BE2C (cell line): Measurements from ENCODE around the gene CHRNA4.

Source experiments
- DNase-seq: peaks from one replicate; pipeline ENCODE4 v3.0.0-alpha.2; 2020
- H3K27me3 ChIP-seq: fragments of 250-450 bp; sonication (Bioruptor Pico); 2 replicates; pipeline ENCODE4 v1.5.1; 2020; ENCODE audit warnings: mild to moderate bottlenecking
- H3K36me3 ChIP-seq: fragments of 250-450 bp; sonication (Bioruptor Pico); 2 replicates; pipeline ENCODE4 v1.5.1; 2020; ENCODE audit warnings: mild to moderate bottlenecking
- H3K4me1 ChIP-seq: fragments of 250-450 bp; sonication (Bioruptor Pico); 2 replicates; pipeline ENCODE4 v1.5.1; 2020
- H3K4me3 ChIP-seq: 2 replicates; pipeline ENCODE4 v1.5.1; 2011; ENCODE audit warnings: low read depth, low read length
- H3K9me3 ChIP-seq: fragments of 250-450 bp; sonication (Bioruptor Pico); 2 replicates; pipeline ENCODE4 v1.5.1; 2020
- CTCF ChIP-seq: IDR thresholded peaks from 2 replicates; pipeline ENCODE4 v1.5.1; 2012; ENCODE audit warnings: mild to moderate bottlenecking, low read depth, low read length

CHRNA4 gene

DNA sequence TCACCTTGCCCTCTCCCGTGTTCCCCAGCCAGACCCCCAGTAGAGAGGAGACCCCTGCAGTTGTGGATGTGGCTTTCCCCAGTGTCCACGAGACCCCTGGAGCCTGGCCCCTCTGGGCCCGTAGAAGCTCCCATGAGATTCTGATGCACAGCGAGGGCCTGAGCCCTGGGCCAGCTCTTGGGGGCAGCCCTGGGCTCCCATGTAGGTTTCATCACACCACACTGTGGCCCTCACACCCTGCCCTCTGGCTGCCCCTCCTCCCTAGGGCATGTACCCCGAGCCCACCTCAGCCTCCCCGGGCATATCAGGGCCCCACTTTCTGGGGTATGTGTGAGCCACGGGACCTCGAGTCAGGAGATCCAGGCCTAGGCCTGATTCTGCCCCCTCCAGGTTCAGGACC lies 7.0 kb upstream of the CHRNA4 start:
- H3K9me3 ChIP-seq = no peaks in the 10 kb centered on the region
- H3K36me3 ChIP-seq = no peaks in the 10 kb centered on the region
- no peaks in the 10 kb centered on the region for H3K4me1 ChIP-seq
- no peak overlapping the region for H3K4me3 ChIP-seq
- TF ChIP-seq CTCF = no peak
- peaks cover 2% of the 10 kb centered on the region for H3K27me3 ChIP-seq
- DNase-seq = no peak

DNA sequence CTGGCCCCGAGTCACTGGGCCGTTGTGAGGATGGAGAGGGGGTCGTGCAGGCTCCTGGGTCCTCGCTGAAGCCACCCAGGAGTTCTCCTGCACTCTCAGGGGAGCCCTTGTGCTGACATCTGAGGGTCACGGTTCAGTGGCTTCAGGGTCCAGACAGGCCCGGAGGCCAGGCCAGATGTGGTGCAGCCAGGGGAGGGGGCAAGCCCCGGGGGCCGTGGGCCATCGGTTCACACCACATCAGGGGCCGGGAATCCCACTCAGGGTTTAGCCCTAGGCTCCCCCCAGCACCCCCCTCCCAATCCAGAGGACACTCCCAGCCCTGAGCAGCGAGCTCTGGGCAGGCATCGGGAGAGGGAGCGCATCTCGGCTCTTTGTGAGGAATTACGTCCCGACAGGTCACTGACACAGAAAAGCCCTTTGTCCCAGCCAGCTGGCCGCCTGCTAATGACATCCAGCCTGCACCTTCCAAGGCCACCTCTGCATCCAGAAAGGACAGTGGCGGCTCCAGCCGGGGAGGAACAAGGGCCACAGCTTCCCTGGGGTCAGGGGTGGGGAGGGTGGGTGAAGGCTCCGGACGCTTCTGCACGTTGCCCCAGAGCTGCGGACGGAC lies 6.4 kb upstream of the CHRNA4 start:
- Histone ChIP-seq H3K4me3 (no peak overlapping the region), H3K27me3 (no peaks in the 10 kb centered on the region; the same call in 1 of the 2 replicates), H3K9me3 (no peaks in the 10 kb centered on the region), H3K36me3 (no peaks in the 10 kb centered on the region), H3K4me1 (no peaks in the 10 kb centered on the region)
- no peak for DNase-seq
- TF ChIP-seq CTCF = no peak

GRCh38 chr20:63366390-63367365 lies 5.5 kb upstream of the CHRNA4 start:
- H3K27me3 ChIP-seq = no peaks in the 10 kb centered on the region; the same call in 1 of the 2 replicates
- no peaks in the 10 kb centered on the region for H3K4me1 ChIP-seq
- H3K9me3 ChIP-seq = no peaks in the 10 kb centered on the region
- no peak overlapping the region for H3K4me3 ChIP-seq
- no peak for TF ChIP-seq CTCF
- H3K36me3 ChIP-seq = no peaks in the 10 kb centered on the region
- DNase-seq = no peak

DNA sequence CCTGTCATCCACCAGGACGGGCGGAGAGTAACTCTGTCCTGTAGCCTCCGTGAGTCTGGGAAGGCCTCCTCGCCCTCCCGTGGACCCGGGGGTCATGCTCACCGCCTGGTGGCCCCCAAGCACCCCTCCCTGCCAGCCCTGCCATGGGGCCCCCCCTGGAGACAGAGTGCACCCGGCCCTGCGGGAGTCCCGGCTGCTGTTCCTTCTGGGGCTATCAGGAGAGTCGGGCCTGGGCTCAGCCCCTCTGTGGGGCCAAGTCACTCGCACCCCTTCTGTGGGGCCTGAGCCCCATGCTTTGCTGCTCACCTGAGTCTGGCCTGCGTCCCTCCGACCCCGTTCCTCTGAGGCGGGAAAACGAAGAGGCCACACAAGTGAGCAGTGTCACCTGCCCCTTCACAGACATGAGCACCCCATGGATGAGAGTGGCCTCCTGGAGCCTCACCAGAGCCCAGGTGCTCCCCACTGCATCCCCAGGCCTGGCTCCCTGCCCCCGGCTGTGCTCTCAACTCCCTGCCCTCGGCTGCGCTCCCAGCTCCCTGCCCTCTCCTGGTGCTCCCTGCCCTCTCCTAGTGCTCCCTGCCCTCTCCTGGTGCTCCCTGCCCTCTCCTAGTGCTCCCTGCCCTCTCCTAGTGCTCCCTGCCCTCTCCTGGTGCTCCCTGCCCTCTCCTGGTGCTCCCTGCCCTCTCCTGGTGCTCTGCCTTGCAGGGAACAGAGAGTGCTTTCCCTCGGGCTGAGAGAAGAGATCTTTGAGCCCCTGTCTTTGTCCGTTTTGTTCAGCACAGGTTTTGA lies 4.6 kb upstream of the CHRNA4 start:
- Histone ChIP-seq H3K9me3 (no peaks in the 10 kb centered on the region), H3K4me3 (no peak overlapping the region), H3K27me3 (peaks cover 3% of the 10 kb centered on the region), H3K4me1 (no peaks in the 10 kb centered on the region), H3K36me3 (no peaks in the 10 kb centered on the region)
- no peak for TF ChIP-seq CTCF
- DNase-seq = no peak

- Histone ChIP-seq H3K4me3 (no peak overlapping the region), H3K9me3 (no peaks in the 10 kb centered on the region), H3K4me1 (no peaks in the 10 kb centered on the region), H3K36me3 (no peaks in the 10 kb centered on the region), H3K27me3 (peaks cover 11% of the 10 kb centered on the region)
- TF ChIP-seq CTCF = no peak
- DNase-seq = no peak
These were observed 3.8 kb upstream of the CHRNA4 start for GRCh38 chr20:63364801-63365585.
